HuH-7.5 (cell line): ENCODE results near the gene CTSF.
"Not testable (repeated sequence)": the region's sequence is repeated elsewhere in the genome, so short reads cannot be mapped to it uniquely, and the experiment has no call there.

Experiments used
- DNase-seq: peaks from one replicate; pipeline ENCODE4 v3.0.0; 2011; ENCODE audit warnings: low spot score

The CTSF gene

DNA sequence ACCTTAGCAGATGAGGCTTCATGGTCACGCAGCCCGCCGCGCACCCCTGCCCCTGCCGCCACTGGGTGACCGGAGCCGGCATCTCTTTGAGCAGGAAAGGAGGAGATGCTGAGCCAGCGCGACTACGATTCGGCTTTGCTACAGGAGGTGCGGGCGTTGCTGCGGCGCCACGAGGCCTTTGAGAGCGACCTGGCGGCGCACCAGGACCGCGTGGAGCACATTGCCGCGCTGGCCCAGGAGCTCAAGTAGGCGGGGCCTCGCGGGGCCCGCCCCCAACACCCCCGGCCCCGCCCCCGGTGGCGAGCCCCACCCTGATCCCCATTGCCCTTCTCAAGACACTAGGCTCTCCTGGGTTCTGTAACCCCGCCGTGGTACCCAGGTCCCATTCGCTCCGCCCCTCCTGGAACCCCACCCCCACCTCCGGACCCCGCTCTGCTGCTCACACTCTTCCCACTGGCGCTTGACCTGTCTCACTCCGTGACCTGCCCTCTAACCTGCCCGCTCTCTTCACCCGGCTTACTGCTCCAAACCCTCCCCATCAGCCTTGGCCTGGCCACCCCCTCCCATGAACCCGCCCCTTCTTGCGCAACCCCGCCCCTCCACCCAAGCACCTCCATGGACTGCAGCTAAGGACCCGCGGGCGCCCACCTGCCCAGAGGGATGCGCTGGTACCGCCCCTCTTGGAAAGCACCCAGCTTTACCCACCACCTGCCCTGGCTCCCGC, 9.1 kb downstream of the CTSF start:
- peak; percentile 73 for DNase-seq

- peak; percentile 63 for DNase-seq
Observed at GRCh38 chr11:66557733-66558326, 10.6 kb downstream of the CTSF start.

DNA sequence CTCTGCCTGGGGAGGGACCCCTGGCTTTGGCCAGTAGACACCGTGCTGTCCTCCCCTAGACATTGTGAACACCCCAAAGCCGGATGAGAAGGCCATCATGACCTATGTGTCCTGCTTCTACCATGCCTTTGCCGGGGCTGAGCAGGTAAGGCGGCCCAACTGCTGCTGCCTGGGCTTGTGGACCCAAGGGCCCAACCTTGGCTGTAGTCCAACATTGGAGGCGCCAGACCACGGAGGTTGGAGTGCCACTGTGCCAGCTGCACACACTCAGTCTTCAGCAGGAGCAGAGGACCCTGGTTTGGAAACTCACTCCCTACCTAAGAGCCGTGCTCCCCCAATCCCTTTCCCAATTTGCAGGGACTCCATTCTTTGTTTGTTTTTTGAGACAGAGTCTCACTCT, 12.3 kb downstream of the CTSF start:
- DNase-seq = no peak

- peak; percentile 58 for DNase-seq
Observed at GRCh38 chr11:66555416-66555815, 13.0 kb downstream of the CTSF start.

DNA sequence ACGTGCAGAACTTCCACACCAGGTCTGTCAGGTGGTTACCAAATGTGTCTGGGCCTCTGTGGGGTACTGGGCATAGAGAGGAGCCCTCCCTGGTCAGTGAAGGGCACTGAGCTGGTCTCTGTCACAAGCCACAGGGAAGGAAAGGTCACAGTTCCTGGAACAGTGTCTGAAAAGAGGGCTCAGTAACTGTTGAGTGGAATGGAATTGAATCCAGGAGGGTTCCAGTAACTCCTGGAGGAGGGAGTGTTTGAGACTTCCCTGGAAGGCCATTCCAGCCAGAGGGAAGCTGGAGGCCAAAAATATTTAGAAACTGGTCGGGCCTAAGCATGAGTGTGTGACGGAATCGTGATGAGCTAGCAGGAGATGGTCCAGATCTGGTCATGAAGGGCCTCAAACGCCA, 13.8 kb downstream of the CTSF start:
- peak; percentile 64 for DNase-seq

- DNase-seq = peak; percentile 46
Observed at GRCh38 chr11:66550887-66551286, 17.5 kb downstream of the CTSF start.

GRCh38 chr11:66549696-66550095, 18.7 kb downstream of the CTSF start:
- DNase-seq = no peak

- no peak for DNase-seq
Observed at GRCh38 chr11:66548774-66549630, 19.4 kb downstream of the CTSF start.

DNA sequence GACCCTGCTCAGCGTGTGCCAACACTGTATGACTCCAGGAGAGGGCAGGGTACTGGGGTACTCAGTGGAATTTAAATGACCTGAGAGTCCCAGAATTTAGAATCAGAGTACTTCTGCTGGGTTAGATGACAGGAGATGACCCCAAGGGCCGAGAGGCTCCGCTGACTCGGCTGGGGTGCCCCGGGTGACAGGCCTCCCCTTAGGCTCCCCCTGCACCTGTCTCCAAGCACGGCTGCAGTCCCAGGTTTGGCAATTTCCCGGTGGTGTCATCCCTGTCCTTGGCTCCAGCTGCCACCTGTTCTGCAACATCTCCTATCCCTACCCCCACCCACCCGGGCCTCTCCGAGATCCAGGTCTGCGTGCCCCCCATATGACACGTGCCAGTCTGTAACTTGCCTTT, 20.4 kb downstream of the CTSF start:
- peak; percentile 70 for DNase-seq

DNA sequence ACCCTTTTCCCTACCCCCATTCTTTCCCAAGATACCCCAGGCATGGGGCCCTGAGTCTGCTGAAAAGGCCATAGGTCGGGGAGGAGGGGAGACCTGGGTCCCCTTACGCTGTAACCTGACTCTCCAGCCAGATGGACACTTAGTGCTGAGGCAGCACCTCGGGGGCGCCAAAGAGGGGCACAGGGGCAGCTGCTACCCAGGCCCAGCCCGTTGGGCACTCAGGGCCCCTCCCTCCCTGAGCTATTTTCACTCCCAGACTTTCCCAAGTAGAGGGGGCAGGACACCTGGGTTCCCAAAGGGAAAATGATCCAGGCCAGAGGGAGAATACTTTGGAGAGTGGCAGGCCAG, 20.8 kb downstream of the CTSF start:
- DNase-seq = peak; percentile 77

DNA sequence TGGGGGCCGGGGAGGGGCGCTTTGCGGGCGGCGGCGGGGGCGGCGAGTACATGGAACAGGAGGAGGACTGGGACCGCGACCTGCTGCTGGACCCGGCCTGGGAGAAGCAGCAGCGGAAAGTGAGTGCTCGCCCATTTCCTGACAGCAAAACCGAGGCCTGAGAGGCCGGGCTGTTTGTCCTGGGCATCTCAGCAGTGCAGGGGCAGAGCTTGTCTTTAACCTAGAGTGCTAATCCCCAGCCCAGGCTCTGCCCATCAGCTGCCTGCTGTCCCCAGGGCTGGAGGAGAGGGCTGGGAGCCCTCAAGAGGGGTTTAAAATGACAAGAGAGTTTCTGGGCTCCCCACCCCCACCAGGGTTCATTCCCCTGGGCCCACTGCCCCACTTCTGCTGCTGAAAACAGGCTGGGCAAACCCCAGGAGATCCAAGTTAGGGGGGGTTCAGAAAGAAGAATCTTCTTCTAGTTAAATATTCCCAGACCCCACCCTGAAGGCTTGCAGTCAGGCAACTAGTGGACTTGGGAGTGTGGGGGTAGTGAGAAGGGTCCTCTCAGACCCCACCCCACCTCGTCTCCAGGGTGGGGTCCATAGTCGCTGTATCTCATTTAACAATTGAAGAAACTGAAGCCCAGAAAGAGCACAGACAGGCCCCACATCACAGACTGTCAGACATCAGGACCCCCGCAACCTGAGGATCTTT, 21.3 kb downstream of the CTSF start:
- peak; percentile 90 for DNase-seq

GRCh38 chr11:66546368-66546965, 21.9 kb downstream of the CTSF start, which contains the start of gene ACTN3:
Gene ACTN3, plus strand, starts transcription at chr11:66546903. Its CDS starts 35 bp downstream, at chr11:66546938.
- peak; percentile 95 for DNase-seq

DNA sequence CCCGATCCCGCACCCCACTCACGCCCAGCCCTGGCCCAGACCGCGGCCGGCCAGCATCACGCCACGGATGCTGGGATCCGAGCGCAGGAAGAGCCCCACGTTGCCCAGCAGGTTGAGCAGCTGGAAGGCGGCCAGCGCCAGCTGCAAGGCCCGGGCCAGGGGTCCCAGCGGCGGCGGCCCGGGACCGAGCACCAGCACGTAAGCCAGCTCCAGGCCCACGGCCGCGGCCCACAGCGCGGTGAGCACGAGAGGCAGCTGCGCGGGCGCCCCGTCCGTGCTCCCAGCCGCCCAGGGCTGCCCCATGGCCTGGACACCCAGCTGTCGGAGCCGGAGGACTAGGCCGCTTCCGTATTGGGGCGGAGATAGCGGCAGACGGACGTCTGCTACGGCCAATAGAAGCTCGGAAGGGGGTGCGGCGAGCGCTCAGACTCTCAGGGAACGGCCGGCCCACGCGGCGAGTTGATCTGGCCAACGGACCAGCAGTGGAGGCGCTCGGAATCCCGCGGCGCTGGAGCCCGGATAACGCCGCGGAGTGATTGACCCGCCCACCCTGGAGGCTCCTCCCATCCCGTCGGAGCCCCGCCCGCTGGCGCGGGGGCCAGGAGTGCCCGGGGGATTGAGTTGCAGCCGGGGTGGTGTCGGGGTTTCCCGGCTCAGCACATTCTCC, 22.6 kb downstream of the CTSF start, which contains the start of gene ZDHHC24:
TSS of gene ZDHHC24 (minus strand) at position 348 of the 667 bp plus-strand sequence. CDS start at position 303, 45 bp downstream.
- peak; percentile 100 for DNase-seq

DNA sequence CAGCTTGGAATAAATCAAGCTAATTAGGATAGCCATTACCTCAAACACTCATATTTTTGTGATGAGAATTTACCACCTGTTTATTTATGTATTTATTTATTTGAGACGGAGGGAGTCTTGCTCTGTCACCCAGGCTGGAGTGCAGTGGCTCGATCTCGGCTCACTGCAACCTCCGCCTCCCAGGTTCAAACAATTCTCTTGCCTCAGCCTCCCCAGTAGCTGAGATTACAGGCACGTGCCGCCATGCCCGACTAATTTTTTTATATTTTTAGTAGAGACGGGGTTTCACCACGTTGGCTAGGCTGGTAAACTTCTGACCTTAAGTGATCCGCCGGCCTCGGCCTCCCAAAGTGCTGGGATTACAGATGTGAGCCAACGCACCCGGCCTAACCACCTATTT, 23.5 kb downstream of the CTSF start:
- not testable (repeated sequence) for DNase-seq

- DNase-seq = no peak
Observed at GRCh38 chr11:66543263-66544107, 24.9 kb downstream of the CTSF start.

DNA sequence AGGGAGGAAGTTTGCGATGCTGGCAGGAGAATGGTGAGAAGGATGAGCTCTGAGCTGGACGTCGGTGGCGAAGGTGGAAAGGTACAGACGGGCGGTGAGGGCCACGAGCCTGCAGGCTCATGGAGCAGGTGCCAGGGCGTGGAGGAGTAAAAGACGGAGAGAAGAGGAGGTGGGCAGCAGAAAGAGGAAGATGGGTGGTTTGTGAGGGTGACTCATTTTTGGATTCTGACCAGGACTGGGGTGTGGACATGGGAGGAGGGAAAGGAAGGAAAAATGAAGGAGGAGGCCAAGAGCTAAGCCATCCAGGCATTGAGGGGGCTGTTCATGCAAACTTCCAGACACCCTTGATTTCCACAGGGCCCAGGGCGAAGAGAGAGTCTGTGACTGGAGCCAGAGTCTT, 26.0 kb downstream of the CTSF start:
- no peak for DNase-seq

- no peak for DNase-seq
Observed at GRCh38 chr11:66541892-66542291, 26.5 kb downstream of the CTSF start.

- DNase-seq = not testable (repeated sequence)
Observed at GRCh38 chr11:66540598-66540997, 27.8 kb downstream of the CTSF start.

- DNase-seq = no peak
Observed at GRCh38 chr11:66539870-66540213, 28.6 kb downstream of the CTSF start.

DNA sequence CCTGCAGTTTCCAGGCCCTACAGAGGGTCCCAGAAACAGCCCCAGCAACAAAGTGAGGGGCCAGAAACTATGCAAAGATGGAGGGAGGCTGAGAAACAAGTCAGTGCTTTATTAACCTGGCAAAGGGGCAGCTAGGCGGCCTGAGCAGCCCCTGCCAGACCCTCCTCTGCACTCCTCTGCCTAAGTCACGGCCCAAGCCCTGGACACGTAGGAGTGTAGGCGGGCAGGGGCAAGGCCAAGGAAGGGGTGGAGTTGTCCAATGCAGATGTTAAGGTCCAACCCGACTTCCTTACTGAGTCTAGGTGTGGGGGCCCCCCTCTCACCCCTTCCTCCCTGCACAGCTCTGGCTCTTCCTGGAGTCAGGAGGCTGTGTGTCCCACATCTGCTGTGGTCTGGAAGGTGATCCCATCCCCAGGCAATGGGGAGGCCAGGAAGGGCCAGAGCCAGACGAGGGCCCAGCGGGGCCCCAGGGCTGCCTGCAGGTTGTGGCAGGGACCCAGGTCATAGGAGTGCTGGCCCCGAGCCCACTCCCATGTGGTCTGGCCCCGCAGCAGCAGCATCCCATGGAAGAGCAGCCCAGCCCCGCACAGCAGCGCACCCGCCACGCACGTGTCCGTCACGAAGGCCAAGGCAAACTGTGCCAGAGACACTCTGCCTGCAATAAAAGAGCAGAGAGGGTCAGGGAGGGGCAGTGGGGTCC, 29.1 kb downstream of the CTSF start:
- no peak for DNase-seq
